Left renal pelvis (tissue), 4 donors: ENCODE results near the gene HEMGN. TPM values are rescaled to one million over a fixed set of nuclear protein-coding genes. Genes with fewer than 3 reads are reported as not detected.

Experiments used
- DNase-seq, 4 donors: peaks; one replicate each; pipeline ENCODE4 v3.0.0-alpha.2; 2013; ENCODE audit warnings: low read depth in 4 of 4, low spot score in 3 of 4
- polyA plus RNA-seq, 4 donors: library from polyadenylated mRNA; unstranded; fragments of 120-200 nt; gene quantifications; one replicate each; pipeline ENCODE4 v1.2.1, GENCODE V29; 2013; ENCODE audit not compliant: insufficient read length in 4 of 4

HEMGN gene
- polyA plus RNA-seq, 4 donors: 2.3 to 33.1 (median 2.9) TPM

- DNase-seq: no peak
Observed at GRCh38 chr9:97934321-97935115, 3.5 kb downstream of the HEMGN start.

- DNase-seq: no peak
Observed at GRCh38 chr9:97933297-97933998, 4.5 kb downstream of the HEMGN start.

GRCh38 chr9:97930972-97931371 is 7.0 kb downstream of the HEMGN start:
- no peak for DNase-seq

- DNase-seq: no peak
Observed at GRCh38 chr9:97928986-97929604, 8.9 kb downstream of the HEMGN start.

- DNase-seq: no peak
Observed at GRCh38 chr9:97925497-97926334, 12.3 kb downstream of the HEMGN start.

GRCh38 chr9:97924386-97924785 is 13.6 kb downstream of the HEMGN start:
- DNase-seq: no peak

GRCh38 chr9:97923529-97924108 is 14.4 kb downstream of the HEMGN start:
- peak; percentile 47 to 68 (median 58) for DNase-seq

- DNase-seq: peak; percentile 95 to 100 (median 97)
Observed at GRCh38 chr9:97921959-97922724, 15.8 kb downstream of the HEMGN start, which contains the start of gene TRMO. TRMO (minus strand) TSS chr9:97922500; CDS start chr9:97922493, 7 bp downstream.

- DNase-seq: no peak
Observed at GRCh38 chr9:97919217-97919813, 18.7 kb downstream of the HEMGN start.

- DNase-seq: no peak
Observed at GRCh38 chr9:97918611-97919010, 19.4 kb downstream of the HEMGN start.

GRCh38 chr9:97911970-97912369 is 26.0 kb downstream of the HEMGN start:
- DNase-seq: no peak

- DNase-seq: no peak
Observed at GRCh38 chr9:97911528-97911927, 26.4 kb downstream of the HEMGN start.

- DNase-seq: no peak
Observed at GRCh38 chr9:97910357-97910756, 27.6 kb downstream of the HEMGN start.

GRCh38 chr9:97908705-97909104 is 29.3 kb downstream of the HEMGN start:
- no peak for DNase-seq

GRCh38 chr9:97907632-97908031 is 30.3 kb downstream of the HEMGN start:
- no peak for DNase-seq

- DNase-seq: no peak
Observed at GRCh38 chr9:97907046-97907445, 30.9 kb downstream of the HEMGN start.

- DNase-seq: no peak
Observed at GRCh38 chr9:97906236-97906831, 31.6 kb downstream of the HEMGN start.

- no peak for DNase-seq
Observed at GRCh38 chr9:97905228-97905627, 32.7 kb downstream of the HEMGN start.

GRCh38 chr9:97904725-97905124 is 33.2 kb downstream of the HEMGN start:
- DNase-seq: no peak
